ENCODE results near the gene MAFG.

Gene MAFG

GRCh38 chr17:81934098-81934757, 6.7 kb upstream of the MAFG start:
- Histone ChIP-seq H4K20me1 (ENCODE audit: low read depth, low read length) (no peaks in the 10 kb centered on the region), H3F3A (ENCODE audit: insufficient read depth) (peaks cover 36% of the 10 kb centered on the region), H3K9ac (ENCODE audit: low read length) (no peak overlapping the region; the same call in 1 of the 2 replicates), H3K27me3 (ENCODE audit: low read length) (no peaks in the 10 kb centered on the region), H3K79me2 (ENCODE audit: insufficient read depth, low read length) (peaks cover 4% of the 10 kb centered on the region; the same call in 1 of the 2 replicates), H3K36me3 (ENCODE audit: low read length) (no peaks in the 10 kb centered on the region), H3K9me3 (ENCODE audit: insufficient read depth, low read length) (no peaks in the 10 kb centered on the region), H3K27ac (ENCODE audit: low read depth, low read length) (peak overlapping the region; percentile 42), H3K9me2 (replicated peaks; ENCODE audit: insufficient read depth, low read length) (no peaks in the 10 kb centered on the region), H3K4me3 (ENCODE audit: insufficient read depth, low read length, poor library complexity, severe bottlenecking) (no peak overlapping the region), H2AFZ (ENCODE audit: low read depth, low read length, severe bottlenecking) (no peak overlapping the region), H3K4me2 (ENCODE audit: low read depth, low read length, poor library complexity, severe bottlenecking) (no peak overlapping the region)
- TF ChIP-seq EZH2phosphoT487 (conservative IDR thresholded peaks at IDR 0.05; ENCODE audit: low read length) (no peak), CTCF (IDR thresholded peaks at IDR 0.05; ENCODE audit: insufficient read depth, low read length, poor library complexity, severe bottlenecking) (no peak)

GRCh38 chr17:81933178-81933699, 5.7 kb upstream of the MAFG start:
- no peaks in the 10 kb centered on the region for H4K20me1 ChIP-seq (ENCODE audit: low read depth, low read length)
- H3K9ac ChIP-seq (ENCODE audit: low read length): peak overlapping the region; percentile 7; the same call in 1 of the 2 replicates
- no peaks in the 10 kb centered on the region for H3K9me2 ChIP-seq (replicated peaks; ENCODE audit: insufficient read depth, low read length)
- H2AFZ ChIP-seq (ENCODE audit: low read depth, low read length, severe bottlenecking): no peak overlapping the region
- H3K4me3 ChIP-seq (ENCODE audit: insufficient read depth, low read length, poor library complexity, severe bottlenecking): no peak overlapping the region
- H3K9me3 ChIP-seq (ENCODE audit: insufficient read depth, low read length): no peaks in the 10 kb centered on the region
- H3F3A ChIP-seq (ENCODE audit: insufficient read depth): peaks cover 27% of the 10 kb centered on the region
- no peaks in the 10 kb centered on the region for H3K27me3 ChIP-seq (ENCODE audit: low read length)
- TF ChIP-seq CTCF (IDR thresholded peaks at IDR 0.05; ENCODE audit: insufficient read depth, low read length, poor library complexity, severe bottlenecking): no peak
- TF ChIP-seq EZH2phosphoT487 (conservative IDR thresholded peaks at IDR 0.05; ENCODE audit: low read length): no peak
- H3K79me2 ChIP-seq (ENCODE audit: insufficient read depth, low read length): peaks cover 4% of the 10 kb centered on the region; the same call in 1 of the 2 replicates
- H3K4me2 ChIP-seq (ENCODE audit: low read depth, low read length, poor library complexity, severe bottlenecking): no peak overlapping the region
- H3K27ac ChIP-seq (ENCODE audit: low read depth, low read length): peak overlapping the region; percentile 67
- H3K36me3 ChIP-seq (ENCODE audit: low read length): no peaks in the 10 kb centered on the region

- Histone ChIP-seq H3K79me2 (ENCODE audit: insufficient read depth, low read length) (peaks cover 4% of the 10 kb centered on the region; the same call in 1 of the 2 replicates), H3K9ac (ENCODE audit: low read length) (peak overlapping the region; percentile 7; the same call in 1 of the 2 replicates), H3F3A (ENCODE audit: insufficient read depth) (peaks cover 24% of the 10 kb centered on the region), H3K4me2 (ENCODE audit: low read depth, low read length, poor library complexity, severe bottlenecking) (no peak overlapping the region), H2AFZ (ENCODE audit: low read depth, low read length, severe bottlenecking) (no peak overlapping the region), H3K36me3 (ENCODE audit: low read length) (no peaks in the 10 kb centered on the region), H3K9me3 (ENCODE audit: insufficient read depth, low read length) (no peaks in the 10 kb centered on the region), H3K4me3 (ENCODE audit: insufficient read depth, low read length, poor library complexity, severe bottlenecking) (no peak overlapping the region), H4K20me1 (ENCODE audit: low read depth, low read length) (no peaks in the 10 kb centered on the region), H3K9me2 (replicated peaks; ENCODE audit: insufficient read depth, low read length) (no peaks in the 10 kb centered on the region), H3K27ac (ENCODE audit: low read depth, low read length) (peak overlapping the region; percentile 67), H3K27me3 (ENCODE audit: low read length) (no peaks in the 10 kb centered on the region)
- TF ChIP-seq CTCF (IDR thresholded peaks at IDR 0.05; ENCODE audit: insufficient read depth, low read length, poor library complexity, severe bottlenecking): no peak
- no peak for TF ChIP-seq EZH2phosphoT487 (conservative IDR thresholded peaks at IDR 0.05; ENCODE audit: low read length)
Observed at GRCh38 chr17:81932333-81932983, 4.9 kb upstream of the MAFG start.

Data from SU-DHL-6 (cell line).